Measurements from ENCODE around the gene IFRD2. TPM values are rescaled to one million over a fixed set of nuclear protein-coding genes. Genes with fewer than 3 reads are reported as not detected.

IFRD2 gene
- total and polyA plus RNA-seq, 2 of the 13 experiments (the other 11 are each of a cell fraction or from before 2014, with no cell fraction given) = 32.8 to 96.1 TPM

DNA sequence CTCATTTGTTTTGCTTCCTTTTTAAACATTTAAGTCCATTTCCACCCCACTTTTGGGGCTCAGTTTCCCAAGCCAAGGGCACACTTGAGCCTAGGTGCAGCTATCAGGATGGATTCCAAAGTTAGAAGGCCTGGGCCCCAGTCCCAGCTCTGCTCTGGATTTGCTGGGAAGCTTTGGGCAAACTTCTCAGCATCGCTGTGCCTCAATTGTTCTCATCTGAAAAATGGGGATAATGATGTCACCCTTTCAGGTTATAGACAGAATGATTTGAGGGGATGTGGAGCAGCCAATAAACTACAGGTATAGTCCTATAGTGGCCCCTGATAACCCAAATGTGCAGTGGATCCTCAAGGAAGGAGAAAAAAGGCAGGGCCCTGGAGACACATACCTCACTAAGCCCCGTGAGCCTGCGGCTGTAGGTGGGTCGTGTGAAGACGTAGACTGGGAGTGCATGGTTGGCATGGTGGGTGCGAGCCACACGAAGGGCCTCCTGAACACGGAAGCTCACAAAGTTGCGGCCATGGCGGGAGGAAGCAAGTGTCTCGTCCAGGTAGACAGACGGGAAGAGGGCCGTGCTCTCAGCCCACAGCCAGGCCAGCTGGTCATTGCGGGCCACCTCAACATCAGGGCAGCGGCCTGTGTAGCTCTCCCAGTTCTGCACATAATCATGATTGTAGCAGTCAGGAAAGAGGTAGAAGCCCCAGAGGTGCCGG lies 27.1 kb upstream of the IFRD2 start:
- ATAC-seq (no peak), FAIRE-seq (no peak), DNase-seq (ENCODE audit: low spot score) (no peak)
- BruUV-seq (replicated peaks) = no TSS peak
- peaks cover 70% of the 10 kb centered on the region for H3K4me1 ChIP-seq (ENCODE audit: insufficient read depth, low read length)
- no peaks in the 10 kb centered on the region for H4K20me1 ChIP-seq (ENCODE audit: insufficient read depth, low read length)
- in situ Hi-C loops (cut with HindIII; ENCODE audit: extremely low pct_ligation_motif_present, low pct_unique_long_range_greater_than_20kb) (no loop called here), intact Hi-C loops (cut with micrococcal nuclease; ENCODE audit: unreplicated experiment) (no loop called here)
- H3K36me3 ChIP-seq (replicated peaks in 1 of 2; ENCODE audit: control insufficient read depth in 1 of 2, insufficient read depth in 2 of 2, low read length in 2 of 2) = peaks cover 16 to 32% of the 10 kb centered on the region in 2 experiments
- H3K27me3 ChIP-seq (ENCODE audit: control insufficient read depth in 1 of 2, insufficient read depth in 2 of 2, low read length in 2 of 2) = no peaks in the 10 kb centered on the region; a peak in 1 of 5 replicates
- no peaks in the 10 kb centered on the region for H3K9me3 ChIP-seq (ENCODE audit: low read length)
- peak overlapping the region; percentile 10; the same call in 1 of the 2 replicates for H3K9ac ChIP-seq (ENCODE audit: insufficient read depth, low read depth, low read length)
- WGBS (ENCODE audit: low lambda C conversion rate) = 94% methylated on average over 16 of the region's 16 CpGs
- ChIA-PET POLR2A (interaction anchor here (1.1 to 13.0 kb wide), 4 partner anchors 11 to 31 kb away, joined by 3 to 222 read pairs (median 8); partner anchors contain the start of genes CYB561D2, HYAL1, HYAL3 and IFRD2), CTCF (ENCODE audit: low intra/inter-chr PET ratio, low total read pairs) (no interaction called here)
- no peak overlapping the region for H2AFZ ChIP-seq (ENCODE audit: low read length)
- H3K27ac ChIP-seq (ENCODE audit: extremely low read length, insufficient read depth, low read length) = peak overlapping the region; percentile 2
- H3K79me2 ChIP-seq (ENCODE audit: insufficient read depth, low read length) = peaks cover 25% of the 10 kb centered on the region
- peak overlapping the region in 1 of 3 experiments; percentile 19; a peak in 2 of 6 replicates for H3K4me3 ChIP-seq (replicated peaks in 1 of 3; ENCODE audit: insufficient read depth in 1 of 3, low read depth in 2 of 3, low read length in 3 of 3)
- H3K4me2 ChIP-seq (ENCODE audit: low read depth, low read length) = peak overlapping the region; percentile 94
- TF ChIP-seq ZEB1 (IDR thresholded peaks at IDR 0.05; ENCODE audit: insufficient replicate concordance, low read depth) = no peak
- TF ChIP-seq ZNF644 (CRISPR knock-in tag; IDR thresholded peaks at IDR 0.05; ENCODE audit: low read depth) = no peak
- TF ChIP-seq ZNF724P (CRISPR knock-in tag; IDR thresholded peaks at IDR 0.05; ENCODE audit: borderline replicate concordance) = no peak
- no peak for TF ChIP-seq HMG20A (CRISPR knock-in tag; IDR thresholded peaks at IDR 0.05; ENCODE audit: borderline replicate concordance)
- TF ChIP-seq ZNF788 (CRISPR knock-in tag; IDR thresholded peaks at IDR 0.05; ENCODE audit: borderline replicate concordance) = 0 out of 2 replicates have a peak, but pooled peaks have one; percentile 5
- no peak for TF ChIP-seq ISL2 (CRISPR knock-in tag; IDR thresholded peaks at IDR 0.05)
- TF ChIP-seq MTF2 (CRISPR knock-in tag; IDR thresholded peaks at IDR 0.05; ENCODE audit: borderline replicate concordance) = no peak
- TF ChIP-seq ZNF180 (CRISPR knock-in tag; IDR thresholded peaks at IDR 0.05; ENCODE audit: borderline replicate concordance, low read depth) = no peak
- no peak for TF ChIP-seq EP300 (IDR thresholded peaks at IDR 0.05; ENCODE audit: low read depth in 2 of 2, low read length in 2 of 2)
- TF ChIP-seq EP300 (CRISPR knock-in tag; IDR thresholded peaks at IDR 0.05; ENCODE audit: borderline replicate concordance) = no peak
- TF ChIP-seq SUZ12 (IDR thresholded peaks at IDR 0.05; ENCODE audit: low read depth, low read length) = no peak
- no peak for TF ChIP-seq KMT2B (CRISPR knock-in tag; IDR thresholded peaks at IDR 0.05)
- TF ChIP-seq, protein P1, sequence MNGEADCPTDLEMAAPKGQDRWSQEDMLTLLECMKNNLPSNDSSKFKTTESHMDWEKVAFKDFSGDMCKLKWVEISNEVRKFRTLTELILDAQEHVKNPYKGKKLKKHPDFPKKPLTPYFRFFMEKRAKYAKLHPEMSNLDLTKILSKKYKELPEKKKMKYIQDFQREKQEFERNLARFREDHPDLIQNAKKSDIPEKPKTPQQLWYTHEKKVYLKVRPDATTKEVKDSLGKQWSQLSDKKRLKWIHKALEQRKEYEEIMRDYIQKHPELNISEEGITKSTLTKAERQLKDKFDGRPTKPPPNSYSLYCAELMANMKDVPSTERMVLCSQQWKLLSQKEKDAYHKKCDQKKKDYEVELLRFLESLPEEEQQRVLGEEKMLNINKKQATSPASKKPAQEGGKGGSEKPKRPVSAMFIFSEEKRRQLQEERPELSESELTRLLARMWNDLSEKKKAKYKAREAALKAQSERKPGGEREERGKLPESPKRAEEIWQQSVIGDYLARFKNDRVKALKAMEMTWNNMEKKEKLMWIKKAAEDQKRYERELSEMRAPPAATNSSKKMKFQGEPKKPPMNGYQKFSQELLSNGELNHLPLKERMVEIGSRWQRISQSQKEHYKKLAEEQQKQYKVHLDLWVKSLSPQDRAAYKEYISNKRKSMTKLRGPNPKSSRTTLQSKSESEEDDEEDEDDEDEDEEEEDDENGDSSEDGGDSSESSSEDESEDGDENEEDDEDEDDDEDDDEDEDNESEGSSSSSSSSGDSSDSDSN (CRISPR knock-in tag; IDR thresholded peaks at IDR 0.05) = no peak
- 0 out of 2 replicates have a peak, but pooled peaks have one; percentile 29 for TF ChIP-seq ATF7 (IDR thresholded peaks at IDR 0.05)
- TF ChIP-seq ATF7 (CRISPR knock-in tag; IDR thresholded peaks at IDR 0.05) = no peak
- no peak for TF ChIP-seq ZNF589 (CRISPR knock-in tag; conservative IDR thresholded peaks at IDR 0.05)
- TF ChIP-seq HOXA7 (CRISPR knock-in tag; IDR thresholded peaks at IDR 0.05) = no peak
- TF ChIP-seq ZMYM3 (CRISPR knock-in tag; IDR thresholded peaks at IDR 0.05) = peak; percentile 39; the same call in 1 of the 2 replicates
- no peak for TF ChIP-seq ISX (CRISPR knock-in tag; conservative IDR thresholded peaks at IDR 0.05)
- TF ChIP-seq ZNF143 (CRISPR knock-in tag; IDR thresholded peaks at IDR 0.05) = no peak
- TF ChIP-seq DMAP1 (CRISPR knock-in tag; IDR thresholded peaks at IDR 0.05) = no peak
- TF ChIP-seq ZNF3 (CRISPR knock-in tag; IDR thresholded peaks at IDR 0.05) = no peak
- 0 out of 2 replicates have a peak, but pooled peaks have one; percentile 22 for TF ChIP-seq POLR2AphosphoS5 (IDR thresholded peaks at IDR 0.05; ENCODE audit: low read depth, low read length)
- peak; percentile 87 for TF ChIP-seq ZNF629 (CRISPR knock-in tag; conservative IDR thresholded peaks at IDR 0.05)
- no peak for TF ChIP-seq TP53 (CRISPR knock-in tag; conservative IDR thresholded peaks at IDR 0.05)
- TF ChIP-seq RXRB (CRISPR knock-in tag; IDR thresholded peaks at IDR 0.05; ENCODE audit: borderline replicate concordance) = no peak
- TF ChIP-seq JUNB (CRISPR knock-in tag; IDR thresholded peaks at IDR 0.05; ENCODE audit: borderline replicate concordance) = no peak

Data from HepG2 (cell line).